NCI-H2029 treated with DMSO at 0.1 percent for 48 hours (cell line): ENCODE results near the gene CT47C1.

ENCODE experiments used
- DNase-seq: peaks from one replicate; lab custom pipeline; 2025; lab: John Stamatoyannopoulos, UW

Gene CT47C1

GRCh38 chrX:119073911-119074310 lies 1.1 kb downstream of the CT47C1 start:
- DNase-seq: no peak

GRCh38 chrX:119075270-119076025 lies 2.7 kb downstream of the CT47C1 start:
- no peak for DNase-seq

GRCh38 chrX:119082278-119082677 lies 9.5 kb downstream of the CT47C1 start:
- no peak for DNase-seq

DNA sequence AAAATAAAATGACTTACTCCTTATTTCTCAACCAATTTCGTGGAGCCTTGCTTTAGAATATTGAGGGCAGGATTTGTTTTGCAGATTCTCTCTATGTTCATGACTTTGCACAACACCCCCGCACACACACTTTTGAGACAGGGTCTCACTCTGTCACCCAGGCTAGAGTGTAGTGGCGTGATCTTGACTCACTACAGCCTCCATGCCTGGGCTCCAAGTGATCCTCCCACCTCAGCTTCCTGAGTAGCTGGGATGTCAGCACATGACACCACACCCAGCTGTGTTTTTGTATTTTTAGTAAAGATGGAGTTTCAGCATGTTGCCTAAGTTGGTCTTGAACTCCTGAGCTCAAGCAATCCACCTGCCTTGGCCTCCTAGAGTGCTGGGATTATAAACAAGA lies 12.0 kb downstream of the CT47C1 start:
- no peak for DNase-seq

GRCh38 chrX:119087121-119087520 lies 14.3 kb downstream of the CT47C1 start:
- no peak for DNase-seq

GRCh38 chrX:119089619-119090018 lies 16.8 kb downstream of the CT47C1 start:
- no peak for DNase-seq

- DNase-seq: no peak
Observed at GRCh38 chrX:119090627-119091026, 17.8 kb downstream of the CT47C1 start.

DNA sequence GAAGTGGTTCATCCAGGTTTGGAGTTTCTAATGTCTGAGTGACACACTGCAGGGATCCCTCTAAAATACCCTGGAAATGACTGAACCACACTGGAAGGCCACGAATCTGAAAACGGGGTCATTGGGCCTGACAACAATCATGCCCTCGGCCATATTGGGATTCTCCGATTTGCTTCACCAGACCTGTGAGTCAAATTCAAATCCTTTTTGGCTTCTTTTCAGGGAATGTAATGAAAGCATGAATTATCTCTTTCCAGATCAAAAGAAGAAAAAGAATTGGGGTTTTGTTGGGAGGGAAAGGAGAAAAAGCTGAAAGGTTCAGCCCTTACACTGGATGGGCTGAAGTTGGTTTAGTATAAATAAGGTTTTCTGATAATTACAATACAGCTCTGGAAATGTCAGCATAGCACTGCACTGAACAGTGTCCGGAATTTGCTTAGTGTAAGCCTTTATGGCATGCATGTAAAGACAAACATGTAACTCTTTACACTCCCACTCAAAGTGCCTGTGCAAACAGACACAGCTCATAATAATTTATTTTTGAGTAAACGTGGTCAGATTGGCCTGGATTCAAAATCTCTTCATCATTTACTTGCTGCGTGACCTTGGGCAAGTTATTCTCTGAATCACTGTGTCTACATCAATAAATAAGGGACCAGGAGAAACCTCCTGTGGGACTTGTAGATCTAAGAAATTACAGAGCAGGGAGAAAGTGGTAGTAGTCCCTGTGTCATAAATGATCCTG lies 21.4 kb downstream of the CT47C1 start:
- DNase-seq: no peak

- DNase-seq: no peak
Observed at GRCh38 chrX:119094819-119095218, 22.0 kb downstream of the CT47C1 start.

DNA sequence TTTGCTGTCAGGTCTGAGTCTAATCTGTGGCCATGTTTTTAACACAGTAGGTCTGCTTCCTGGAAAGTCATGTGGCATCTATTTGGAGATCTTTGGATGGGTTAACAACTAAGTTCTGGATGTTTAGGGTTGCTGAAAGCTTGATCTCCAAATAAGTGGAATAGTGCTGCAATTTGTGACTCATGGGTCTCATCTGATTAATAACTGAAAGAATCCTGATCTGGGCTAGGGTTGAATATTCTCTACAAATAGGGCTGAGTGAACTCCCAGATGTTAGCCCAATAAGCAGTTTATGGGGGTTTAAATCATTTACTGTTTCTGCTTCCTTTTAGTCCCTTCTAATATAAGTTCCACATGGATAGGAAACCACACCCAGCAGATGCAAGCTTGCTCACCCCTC lies 23.1 kb downstream of the CT47C1 start:
- DNase-seq: no peak

GRCh38 chrX:119101168-119101567 lies 28.4 kb downstream of the CT47C1 start:
- no peak for DNase-seq

GRCh38 chrX:119105826-119106225 lies 33.0 kb downstream of the CT47C1 start:
- DNase-seq: no peak

- DNase-seq: no peak
Observed at GRCh38 chrX:119107206-119107605, 34.4 kb downstream of the CT47C1 start.

DNA sequence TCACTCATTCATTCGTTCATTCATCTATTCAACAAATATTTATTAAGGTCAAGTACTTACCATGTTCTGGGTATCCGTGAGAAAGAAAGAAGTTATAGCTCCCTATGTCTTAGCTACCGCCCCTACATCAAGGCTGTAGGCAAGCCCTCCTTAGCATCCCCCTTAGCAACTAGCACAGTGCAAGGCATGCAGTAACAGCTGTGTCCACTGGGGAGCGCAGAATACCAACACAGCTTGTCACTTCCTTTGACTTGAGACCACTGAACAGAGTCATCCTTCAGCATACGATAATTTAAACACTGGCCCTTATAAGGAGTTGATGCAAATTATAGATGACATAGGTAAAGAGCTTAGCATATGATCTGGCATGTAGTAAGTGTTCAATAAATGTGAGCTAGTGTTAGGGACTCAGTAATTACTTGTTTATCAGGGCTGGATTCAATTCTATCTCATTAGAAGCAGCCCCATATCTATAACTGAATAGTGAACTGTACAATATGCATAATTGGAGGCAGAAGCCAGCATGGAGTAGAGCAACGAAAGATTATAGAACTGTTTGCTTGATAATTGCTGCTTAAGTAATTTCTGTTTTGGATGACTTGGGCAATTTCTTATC lies 46.1 kb downstream of the CT47C1 start:
- no peak for DNase-seq

DNA sequence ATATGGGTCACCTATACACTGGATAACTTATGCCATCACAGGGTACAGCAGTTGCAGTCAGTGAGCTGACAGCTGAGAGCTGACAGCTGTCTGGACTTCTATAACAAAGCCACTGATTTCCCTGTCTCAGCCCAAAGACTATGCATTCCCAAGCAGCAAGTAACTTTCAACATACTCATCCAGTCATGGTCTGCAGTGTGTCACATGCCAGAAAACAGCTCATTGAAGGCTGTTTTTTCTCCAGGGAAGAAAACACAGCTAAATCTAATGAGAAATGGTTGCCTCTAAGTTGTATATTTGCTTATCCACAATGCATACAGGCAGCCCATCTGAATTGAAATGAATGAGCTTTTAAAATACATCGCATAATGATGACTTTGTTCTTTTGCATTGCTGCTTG lies 48.5 kb downstream of the CT47C1 start:
- no peak for DNase-seq
